GM23338 (cell line): ENCODE measurements around the gene UGT2A1. TPM values are rescaled to one million over a fixed set of nuclear protein-coding genes. Genes with fewer than 3 reads are reported as not detected.
"Not testable (repeated sequence)": the region's sequence is repeated elsewhere in the genome, so short reads cannot be mapped to it uniquely, and the experiment has no call there.

Source experiments
- ATAC-seq: fragments of 200-7000 bp; cut with Tn5 transposase; 3 replicates; pipeline ENCODE4 v1.9.1; 2020
- DNase-seq: peaks from one replicate; pipeline ENCODE4 v3.0.0-alpha.2; 2015; ENCODE audit warnings: low spot score
- H2AFZ ChIP-seq: fragments of 200-600 bp; sonication (generic); 2 replicates; pipeline ENCODE4 v1.8.0; 2016; ENCODE audit warnings: antibody characterized with exemption, mild to moderate bottlenecking, moderate library complexity
- H3F3A ChIP-seq: fragments of 200-600 bp; sonication (generic); replicated peaks from 2 replicates; pipeline ENCODE4 v1.8.0; 2017; ENCODE audit warnings: antibody characterized with exemption, mixed run types, low read depth
- H3K27ac ChIP-seq: fragments of 200-600 bp; sonication (generic); 2 replicates; pipeline ENCODE4 v1.6.1; 2016; ENCODE audit warnings: low read depth
- H3K27me3 ChIP-seq: fragments of 200-600 bp; sonication (generic); 2 replicates; pipeline ENCODE4 v1.8.0; 2016; ENCODE audit warnings: mild to moderate bottlenecking, mixed run types, moderate library complexity; ENCODE audit not compliant: insufficient read depth
- H3K36me3 ChIP-seq: fragments of 200-600 bp; sonication (generic); 2 replicates; pipeline ENCODE4 v1.8.0; 2016; ENCODE audit warnings: mild to moderate bottlenecking; ENCODE audit not compliant: insufficient read depth
- H3K4me1 ChIP-seq: fragments of 200-600 bp; sonication (generic); 2 replicates; pipeline ENCODE4 v1.8.0; 2016; ENCODE audit warnings: mild to moderate bottlenecking, moderate library complexity; ENCODE audit not compliant: insufficient read depth
- H3K4me2 ChIP-seq: fragments of 200-600 bp; sonication (generic); 2 replicates; pipeline ENCODE4 v1.7.1; 2017; ENCODE audit warnings: mixed run types
- H3K4me3 ChIP-seq: fragments of 200-600 bp; sonication (generic); 2 replicates; pipeline ENCODE4 v1.6.1; 2016; ENCODE audit warnings: mixed run types
- H3K79me2 ChIP-seq: fragments of 200-600 bp; sonication (generic); replicated peaks from 2 replicates; pipeline ENCODE4 v1.8.0; 2017; ENCODE audit warnings: mild to moderate bottlenecking; ENCODE audit not compliant: insufficient read depth
- H3K9me2 ChIP-seq: fragments of 200-600 bp; sonication (generic); 2 replicates; pipeline ENCODE4 v1.8.0; 2017; ENCODE audit not compliant: insufficient read depth
- H4K20me1 ChIP-seq: fragments of 200-600 bp; sonication (generic); replicated peaks from 2 replicates; pipeline ENCODE4 v1.8.0; 2017; ENCODE audit warnings: mild to moderate bottlenecking; ENCODE audit not compliant: insufficient read depth
- H3K27ac Mint-ChIP-seq: 2 replicates; pipeline ENCODE4 v1.8.0; 2020; ENCODE audit warnings: inconsistent platforms, mild to moderate bottlenecking, moderate library complexity, mixed read lengths
- H3K27me3 Mint-ChIP-seq: 3 replicates; pipeline ENCODE4 v1.8.0; 2022; ENCODE audit warnings: low read depth, mild to moderate bottlenecking, moderate library complexity, mixed read lengths, inconsistent platforms; ENCODE audit not compliant: insufficient read depth, poor library complexity
- H3K36me3 Mint-ChIP-seq: 3 replicates; pipeline ENCODE4 v1.8.0; 2021; ENCODE audit warnings: low read depth, mild to moderate bottlenecking, inconsistent platforms, moderate library complexity, mixed read lengths
- H3K4me1 Mint-ChIP-seq: 3 replicates; pipeline ENCODE4 v1.8.0; 2020; ENCODE audit warnings: mild to moderate bottlenecking, inconsistent platforms, mixed read lengths
- H3K4me3 Mint-ChIP-seq: 3 replicates; pipeline ENCODE4 v1.8.0; 2021; ENCODE audit warnings: moderate library complexity, mild to moderate bottlenecking, inconsistent platforms, mixed read lengths
- H3K9me3 Mint-ChIP-seq: 3 replicates; pipeline ENCODE4 v1.8.0; 2020; ENCODE audit warnings: moderate library complexity, mild to moderate bottlenecking, inconsistent platforms, mixed read lengths
- CREB1 ChIP-seq: fragments of 250-450 bp; sonication (Bioruptor Pico); IDR thresholded peaks from 2 replicates; pipeline ENCODE4 v1.5.0; 2020; ENCODE audit warnings: low read depth, mild to moderate bottlenecking, moderate library complexity
- EZH2 ChIP-seq: fragments of 200-600 bp; sonication (generic); IDR thresholded peaks from one replicate; pipeline ENCODE4 v1.8.0; 2017; ENCODE audit warnings: antibody characterized with exemption, mild to moderate bottlenecking, low read depth; ENCODE audit not compliant: unreplicated experiment
- NANOG ChIP-seq: IDR thresholded peaks from 2 replicates; pipeline ENCODE4 v1.6.1; 2016; ENCODE audit warnings: antibody characterized with exemption, borderline replicate concordance
- POLR2AphosphoS5 ChIP-seq: IDR thresholded peaks from 2 replicates; pipeline ENCODE4 v1.6.1; 2016; ENCODE audit warnings: antibody characterized with exemption, low read depth
- REST ChIP-seq: IDR thresholded peaks from one replicate; pipeline ENCODE4 v1.6.1; 2018; ENCODE audit warnings: antibody characterized with exemption; ENCODE audit not compliant: unreplicated experiment
- STAT1 ChIP-seq: IDR thresholded peaks from one replicate; pipeline ENCODE4 v1.6.1; 2016; ENCODE audit warnings: antibody characterized with exemption; ENCODE audit not compliant: unreplicated experiment
- ZNF114 ChIP-seq: fragments of 250-450 bp; sonication (Bioruptor Pico); IDR thresholded peaks from 2 replicates; pipeline ENCODE4 v1.5.0; 2020; ENCODE audit warnings: mild to moderate bottlenecking, moderate library complexity
- ZNF331 ChIP-seq: fragments of 250-450 bp; sonication (Bioruptor Pico); IDR thresholded peaks from 2 replicates; pipeline ENCODE4 v1.5.0; 2020; ENCODE audit warnings: low read depth, mild to moderate bottlenecking, moderate library complexity
- polyA plus RNA-seq: library from polyadenylated mRNA; unstranded; fragments of >200 nt; fragmentation: Nextera tagmentation; extraction: Ambion mirVana; gene quantifications from 2 replicates; pipeline ENCODE4 v1.2.1, GENCODE V29; 2016
- total RNA-seq: library from RNA; depleted of rRNA; stranded (reverse); fragments of >200 nt; shearing (Covaris generic); gene quantifications from 2 replicates; pipeline ENCODE4 v1.2.3, GENCODE V29; 2014

The UGT2A1 gene
- total and polyA plus RNA-seq, 2 experiments from 2014 or later, result not detected

GRCh38 chr4:69664009-69664408, 11.0 kb upstream of the UGT2A1 start:
- not testable (repeated sequence) for H3F3A ChIP-seq, H3K4me1 ChIP-seq, H3K4me3 ChIP-seq, H3K27me3 Mint-ChIP-seq, H3K27me3 ChIP-seq, H3K27ac Mint-ChIP-seq, H3K9me2 ChIP-seq, H3K27ac ChIP-seq, H4K20me1 ChIP-seq, DNase-seq, ATAC-seq, H3K4me1 Mint-ChIP-seq, H3K4me3 Mint-ChIP-seq, H3K36me3 ChIP-seq, H3K4me2 ChIP-seq, H3K79me2 ChIP-seq
- Mint-ChIP-seq H3K36me3 (peaks cover 13% of the 10 kb centered on the region), H3K9me3 (peaks cover 20% of the 10 kb centered on the region)
- 0 out of 2 replicates have a peak overlapping the region, but pooled peaks have one; percentile 23 for H2AFZ ChIP-seq

- not testable (repeated sequence) for H4K20me1 ChIP-seq, H3K4me3 ChIP-seq, H3K4me3 Mint-ChIP-seq, H3F3A ChIP-seq, H3K4me1 ChIP-seq, H2AFZ ChIP-seq, H3K4me2 ChIP-seq, ATAC-seq, H3K9me2 ChIP-seq, H3K4me1 Mint-ChIP-seq, H3K27me3 ChIP-seq, DNase-seq, H3K79me2 ChIP-seq, H3K27me3 Mint-ChIP-seq, H3K27ac ChIP-seq, H3K27ac Mint-ChIP-seq, H3K36me3 ChIP-seq
- Mint-ChIP-seq H3K36me3 (peaks cover 16% of the 10 kb centered on the region), H3K9me3 (peaks cover 20% of the 10 kb centered on the region)
Measured at GRCh38 chr4:69661130-69661803, 8.2 kb upstream of the UGT2A1 start.

- no peaks in the 10 kb centered on the region for H4K20me1 ChIP-seq
- no peak overlapping the region for H3K4me3 ChIP-seq
- no peaks in the 10 kb centered on the region for H3K36me3 ChIP-seq
- no peak overlapping the region for H2AFZ ChIP-seq
- no peaks in the 10 kb centered on the region for H3K4me1 ChIP-seq
- no peaks in the 10 kb centered on the region for H3K9me2 ChIP-seq
- no peaks in the 10 kb centered on the region for H3K27me3 ChIP-seq
- H3K27ac ChIP-seq, result no peak overlapping the region
- Mint-ChIP-seq H3K4me3 (no peak overlapping the region), H3K27me3 (no peaks in the 10 kb centered on the region), H3K9me3 (peaks cover 11% of the 10 kb centered on the region), H3K36me3 (peaks cover 7% of the 10 kb centered on the region; the same call in 2 of the 3 replicates), H3K4me1 (no peaks in the 10 kb centered on the region), H3K27ac (no peak overlapping the region)
- DNase-seq (no peak), ATAC-seq (no peak)
- no peak for TF ChIP-seq ZNF331 (CRISPR knock-in tag)
- TF ChIP-seq EZH2, result no peak
- no peak for TF ChIP-seq ZNF114 (CRISPR knock-in tag)
- no peak for TF ChIP-seq CREB1 (CRISPR knock-in tag)
- TF ChIP-seq NANOG, result no peak
- TF ChIP-seq REST, result no peak
- TF ChIP-seq POLR2AphosphoS5, result no peak
- TF ChIP-seq STAT1, result no peak
- no peaks in the 10 kb centered on the region for H3F3A ChIP-seq
- no peak overlapping the region for H3K4me2 ChIP-seq
- no peaks in the 10 kb centered on the region for H3K79me2 ChIP-seq
Measured at GRCh38 chr4:69658133-69658532, 5.1 kb upstream of the UGT2A1 start.
